T47D (cell line): Measurements from ENCODE around the gene MAPK8.
"Not testable (repeated sequence)": the region's sequence is repeated elsewhere in the genome, so short reads cannot be mapped to it uniquely, and the experiment has no call there.

ENCODE experiments used
- DNase-seq, 2 experiments: peaks; one replicate each; pipeline versions ENCODE4 v3.0.0 to v3.0.0-alpha.2; 2011 to 2012; ENCODE audit warnings: low read depth in 1 of 2, low spot score in 1 of 2
- JUND ChIP-seq: IDR thresholded peaks from 2 replicates; pipeline ENCODE4 v1.6.1; 2012; ENCODE audit warnings: low read depth
- in situ Hi-C: cut with HindIII; loops from 2 replicates; pipeline ENCODE4 v1.10.0; 2016; ENCODE audit warnings: low sequenced_read_pairs, low pct_unique_long_range_greater_than_20kb

Gene MAPK8

DNA sequence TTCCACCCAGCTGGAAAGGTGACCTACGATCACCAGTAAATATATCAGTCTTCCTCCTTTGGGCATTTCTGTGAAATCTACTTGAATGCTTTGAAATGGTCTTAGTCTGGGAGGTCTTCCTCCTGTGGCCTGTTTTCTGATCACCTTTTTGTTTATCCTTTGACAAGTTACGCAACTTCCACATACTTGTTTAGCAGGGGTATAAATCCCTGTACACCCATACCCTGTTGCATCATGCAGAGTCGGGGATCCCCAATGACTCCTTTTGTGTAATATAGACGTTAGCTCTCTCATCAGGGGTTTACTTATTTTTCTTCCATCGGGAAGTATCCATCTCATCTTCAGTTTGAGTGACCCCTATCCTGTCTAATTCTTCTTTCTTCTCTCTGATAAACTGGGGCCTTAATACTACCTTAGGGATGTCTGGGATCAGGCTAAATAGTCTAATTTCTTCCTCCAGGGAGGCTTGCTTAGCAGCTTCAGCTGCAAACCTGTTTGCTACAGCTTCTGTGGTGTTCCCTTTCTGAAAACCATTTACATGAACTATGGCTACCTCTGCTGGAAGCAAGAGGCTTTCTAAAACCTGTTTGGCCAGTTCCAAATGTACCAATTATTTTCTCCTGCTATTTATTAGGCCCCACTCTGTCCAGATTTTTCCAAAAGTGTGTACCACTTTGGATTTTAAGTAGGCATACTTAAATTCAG is 25.8 kb downstream of the MAPK8 start:
- in situ Hi-C loops: no loop called here
- no peak for TF ChIP-seq JUND
- peak in 1 of 2 experiments; percentile 70 for DNase-seq

DNA sequence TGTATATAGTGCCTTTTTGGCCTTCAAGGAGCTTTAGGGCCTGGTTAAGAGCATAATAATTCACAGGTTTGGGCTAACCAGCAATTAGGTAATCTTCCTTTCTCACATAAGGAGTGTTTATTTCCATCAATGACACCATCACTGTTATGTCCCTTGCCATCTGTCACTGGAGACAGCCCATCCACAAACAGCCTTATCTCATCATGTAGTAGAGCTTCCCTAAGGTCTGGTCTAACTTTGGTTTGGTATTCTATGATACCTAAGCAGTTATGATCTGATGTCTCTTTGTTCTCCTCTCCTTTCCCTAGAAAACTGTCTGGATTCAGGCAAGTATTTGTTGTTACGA is 26.4 kb downstream of the MAPK8 start:
- in situ Hi-C loops: no loop called here
- no peak for DNase-seq
- TF ChIP-seq JUND: no peak

DNA sequence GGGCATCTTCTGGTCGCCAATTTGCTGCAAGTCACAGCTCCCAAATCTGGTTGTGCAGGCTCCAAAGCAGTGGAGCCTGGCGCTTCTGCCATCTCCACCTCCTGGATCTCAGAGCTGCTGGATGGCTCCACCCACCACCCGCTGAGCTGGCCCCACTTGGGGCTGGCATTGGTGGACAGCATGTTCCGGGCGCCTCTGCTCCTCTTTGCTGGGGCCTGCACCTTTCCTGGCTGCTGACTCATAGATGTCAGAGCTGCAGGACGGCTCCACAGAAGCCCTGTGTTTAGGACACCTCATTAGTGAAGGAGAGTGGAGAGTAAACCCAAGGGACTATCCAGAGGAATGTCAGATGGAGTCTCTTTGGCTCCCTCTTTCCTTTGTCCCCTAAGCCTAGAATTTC is 27.4 kb downstream of the MAPK8 start:
- peak in 1 of 2 experiments; percentile 23 for DNase-seq
- in situ Hi-C loops: no loop called here
- TF ChIP-seq JUND: no peak

DNA sequence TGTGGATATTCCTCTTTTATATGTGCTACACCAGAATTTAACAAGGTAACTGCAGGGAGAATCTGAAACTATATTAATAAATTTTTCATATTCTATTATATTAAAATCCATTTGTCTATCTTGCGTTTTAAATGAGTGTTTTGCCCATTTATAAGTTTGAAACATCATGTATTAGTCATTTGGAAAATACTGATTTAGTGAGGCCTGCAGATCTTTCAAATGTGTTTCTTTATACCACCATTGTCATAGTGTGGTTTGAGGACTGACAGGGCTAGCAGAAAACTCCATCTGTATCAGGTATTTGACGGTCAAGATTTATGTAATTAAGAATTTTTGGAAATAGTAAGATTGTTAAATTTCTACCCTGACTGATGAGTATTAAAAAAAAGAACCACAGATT is 29.3 kb downstream of the MAPK8 start:
- TF ChIP-seq JUND: no peak
- in situ Hi-C loops: no loop called here
- DNase-seq: no peak

DNA sequence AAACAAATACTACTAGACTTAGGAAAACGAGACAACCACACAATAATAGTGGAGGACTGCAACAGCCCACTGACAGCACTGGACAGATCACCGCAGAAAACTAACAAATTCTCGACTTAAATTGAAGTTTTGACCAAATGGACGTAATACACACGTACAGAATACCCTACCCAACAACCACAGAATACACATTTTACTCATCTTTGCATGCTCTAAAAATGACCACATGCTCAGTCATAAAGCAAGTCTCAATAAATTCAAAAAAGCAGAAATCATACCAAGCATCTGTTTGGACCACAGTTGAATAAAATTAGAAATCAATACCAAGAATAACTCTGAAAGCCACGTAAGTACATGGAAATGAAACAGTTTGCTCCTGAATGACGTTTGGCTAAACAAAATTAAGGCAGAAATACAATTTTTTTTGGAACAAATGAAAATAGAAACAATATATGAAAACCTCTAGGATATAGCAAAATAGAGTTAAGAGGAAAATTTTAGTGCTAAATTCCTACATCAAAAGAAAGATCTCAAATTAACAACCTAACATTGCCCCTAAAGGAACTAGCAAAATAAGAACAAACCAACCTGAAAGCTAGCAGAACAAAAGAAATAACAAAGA is 30.6 kb downstream of the MAPK8 start:
- TF ChIP-seq JUND: no peak
- in situ Hi-C loops: no loop called here
- no peak for DNase-seq

DNA sequence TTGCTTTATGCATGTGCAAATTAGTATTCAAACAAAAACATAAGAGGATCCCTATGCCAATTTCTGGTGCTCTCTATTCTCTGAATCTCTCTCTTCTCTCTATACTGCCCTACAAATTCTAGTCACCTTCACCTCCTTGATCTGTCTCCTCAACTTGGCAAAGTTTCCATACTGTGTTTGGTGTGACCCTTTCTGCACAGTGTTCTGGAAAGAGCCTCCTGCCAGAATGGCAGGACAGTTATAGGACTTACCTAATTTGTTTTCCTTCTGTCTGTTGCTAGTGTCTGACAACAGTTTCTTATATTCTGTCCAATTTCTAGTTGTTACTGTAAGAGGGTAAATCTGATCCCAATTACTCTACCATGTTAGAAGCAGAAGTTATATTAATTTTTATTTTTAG is 34.3 kb downstream of the MAPK8 start:
- no peak for TF ChIP-seq JUND
- no peak for DNase-seq
- in situ Hi-C loops: no loop called here

DNA sequence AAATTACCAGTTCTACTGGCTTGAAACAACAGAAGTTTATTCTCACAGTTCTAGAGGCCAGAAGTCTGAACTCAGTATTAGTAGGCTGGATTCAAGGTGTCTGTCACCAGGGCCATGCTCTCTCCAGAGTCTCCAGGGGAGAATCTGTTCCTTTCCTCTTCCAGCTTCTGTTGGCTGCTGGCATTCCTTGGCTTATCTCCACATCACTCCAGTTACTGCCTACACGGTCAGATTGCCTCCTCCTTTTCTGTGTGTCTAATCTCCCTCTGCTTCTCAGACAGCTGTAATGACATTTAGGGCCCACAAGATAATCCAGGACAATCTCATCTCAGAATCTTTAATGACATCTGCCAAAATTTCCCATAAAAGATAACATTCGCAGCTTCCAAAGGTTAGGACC is 36.6 kb downstream of the MAPK8 start:
- TF ChIP-seq JUND: no peak
- in situ Hi-C loops: no loop called here
- DNase-seq: no peak

DNA sequence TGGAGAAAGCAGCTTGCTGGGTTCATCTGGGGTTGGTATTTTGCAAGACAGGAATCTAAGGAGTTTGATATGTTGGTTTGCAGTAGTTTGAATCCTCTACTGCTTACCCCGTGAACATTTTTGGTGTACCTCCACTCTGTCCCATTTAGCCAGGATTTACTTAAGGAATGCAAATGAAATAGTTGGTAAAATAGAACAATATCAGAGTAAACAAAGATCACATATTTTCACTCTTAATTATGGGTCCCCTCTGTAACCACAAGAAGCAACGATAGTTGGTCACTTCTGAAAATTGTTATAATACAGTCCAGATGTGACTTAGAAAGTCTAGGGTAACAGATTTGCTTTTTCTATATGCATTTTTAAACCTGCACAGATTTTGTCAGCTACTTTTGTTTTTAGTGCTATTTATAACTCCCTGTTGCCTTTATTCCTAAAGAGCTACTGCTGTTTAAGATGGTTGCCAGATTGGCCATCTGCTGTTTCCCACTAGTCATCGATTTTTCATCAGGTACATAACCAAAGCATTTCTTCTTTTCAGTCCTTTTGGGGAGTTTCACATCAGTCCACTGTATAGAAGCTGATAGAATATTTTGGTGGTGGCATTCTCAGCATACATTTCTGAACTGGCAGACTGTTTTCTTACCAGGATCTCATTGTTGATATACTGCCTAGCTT is 37.6 kb downstream of the MAPK8 start:
- TF ChIP-seq JUND: no peak
- no peak for DNase-seq
- in situ Hi-C loops: no loop called here

DNA sequence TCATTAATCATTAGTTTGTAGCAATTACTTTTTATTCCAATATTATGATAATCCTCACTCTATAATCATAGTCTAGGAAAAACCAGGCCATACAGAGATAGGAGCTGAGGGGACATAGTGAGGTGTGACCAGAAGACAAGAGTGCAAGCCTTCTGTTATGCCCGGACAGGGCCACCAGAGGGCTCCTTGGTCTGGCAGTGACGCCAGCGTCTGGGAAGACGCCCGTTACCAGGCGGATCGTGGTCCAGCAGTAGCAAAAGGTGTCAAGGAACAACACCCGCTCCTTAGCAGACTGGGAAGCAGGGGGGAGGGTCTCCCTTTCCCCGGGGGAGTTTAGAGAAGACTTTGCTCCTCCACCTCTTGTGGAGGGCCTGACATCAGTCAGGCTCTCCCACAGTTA is 39.8 kb downstream of the MAPK8 start:
- peak in 1 of 2 experiments; percentile 27 for DNase-seq

DNA sequence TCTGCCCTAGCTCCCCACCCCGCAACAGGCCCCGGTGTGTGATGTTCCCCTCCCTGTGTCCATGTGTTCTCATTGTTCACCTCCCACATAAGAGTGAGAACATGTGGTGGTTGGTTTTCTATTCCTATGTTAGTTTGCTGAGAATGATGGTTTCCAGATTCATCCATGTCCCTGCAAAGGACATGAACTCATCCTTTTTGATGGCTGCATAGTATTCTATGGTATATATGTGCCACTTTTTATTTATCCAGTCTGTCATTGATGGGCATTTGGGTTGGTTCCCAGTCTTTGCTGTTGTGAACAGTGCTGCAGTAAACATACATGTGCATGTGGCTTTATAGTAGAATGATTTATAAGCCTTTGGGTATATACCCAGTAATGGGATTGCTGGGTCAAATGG is 41.1 kb downstream of the MAPK8 start:
- DNase-seq, in situ Hi-C loops: not testable (repeated sequence)

More for the DNA sequence above, 39.8 kb downstream of the MAPK8 start:
- in situ Hi-C loops: not testable (repeated sequence)

DNA sequence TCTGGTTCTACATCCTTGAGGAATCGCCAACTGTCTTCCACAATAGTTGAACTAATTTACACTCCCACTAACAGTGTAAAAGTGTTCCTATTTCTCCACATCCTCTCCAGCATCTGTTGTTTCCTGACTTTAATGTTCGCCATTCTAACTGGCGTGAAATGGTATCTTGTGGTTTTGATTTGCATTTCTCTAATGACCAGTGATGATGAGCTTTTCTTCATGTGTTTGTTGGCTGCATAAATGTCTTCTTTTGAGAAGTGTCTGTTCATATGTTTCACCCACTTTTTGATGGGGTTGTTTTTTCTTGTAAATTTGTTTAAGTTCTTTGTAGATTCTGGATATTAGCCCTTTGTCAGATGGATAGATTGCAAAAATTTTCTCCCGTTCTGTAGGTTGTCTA is 41.5 kb downstream of the MAPK8 start:
- in situ Hi-C loops, DNase-seq: not testable (repeated sequence)

DNA sequence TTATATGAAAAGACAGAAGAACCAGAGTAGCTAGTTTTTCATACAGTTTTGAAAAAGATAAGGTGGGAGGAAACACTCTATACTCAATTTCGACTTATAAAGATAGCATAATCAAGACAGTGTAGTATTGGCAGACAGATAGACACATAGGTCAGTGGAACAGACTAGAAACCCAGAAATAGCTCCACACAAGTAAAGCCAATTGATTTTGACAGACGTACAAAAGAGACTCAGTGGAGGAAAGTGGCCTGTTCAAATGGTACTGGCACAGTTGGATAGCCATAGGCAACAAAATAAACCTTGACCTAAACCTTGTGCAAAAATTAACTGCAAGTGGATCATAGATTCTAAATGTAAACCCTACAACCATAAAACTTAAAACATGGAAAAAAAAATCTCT is 46.8 kb downstream of the MAPK8 start:
- TF ChIP-seq JUND: no peak
- in situ Hi-C loops: no loop called here
- no peak for DNase-seq

DNA sequence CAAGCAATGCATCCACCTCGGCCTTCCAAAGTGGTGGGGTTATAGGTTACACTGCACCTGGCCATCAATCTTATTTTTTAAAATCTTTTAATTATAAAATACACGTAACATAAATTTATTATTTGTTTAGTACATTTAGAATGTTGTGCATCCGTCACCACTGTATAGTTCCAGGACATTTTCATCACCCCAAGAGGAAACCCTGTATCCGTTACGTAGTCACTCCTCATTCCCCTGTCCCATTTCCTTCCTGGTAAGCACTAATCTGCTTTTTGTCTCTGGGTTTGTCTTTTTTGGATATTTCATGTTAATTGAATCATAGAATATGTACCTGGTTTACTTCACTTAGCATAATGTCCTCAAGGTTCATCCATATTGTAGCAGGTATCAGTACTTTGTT is 51.2 kb downstream of the MAPK8 start:
- in situ Hi-C loops: no loop called here
- TF ChIP-seq JUND: no peak
- no peak for DNase-seq
